DND-41 (cell line): ENCODE results near the gene SNTG2.

ENCODE experiments used
- ATAC-seq: fragments of 200-7000 bp; cut with Tn5 transposase; 3 replicates; pipeline ENCODE4 v1.9.1; 2021; ENCODE audit warnings: low read depth; ENCODE audit not compliant: insufficient read depth
- DNase-seq: peaks from one replicate; pipeline ENCODE4 v3.0.0-alpha.2; 2020
- H2AFZ ChIP-seq: 2 replicates; pipeline ENCODE4 v1.6.0; 2012; ENCODE audit warnings: low read depth, low read length
- H3K27ac ChIP-seq: 2 replicates; pipeline ENCODE4 v1.5.1; 2012; ENCODE audit warnings: low read length, inconsistent platforms
- H3K27me3 ChIP-seq: fragments of 200-600 bp; sonication (generic); 2 replicates; pipeline ENCODE4 v1.6.0; 2012; ENCODE audit warnings: low read length, mild to moderate bottlenecking, inconsistent platforms; ENCODE audit not compliant: insufficient read depth, poor library complexity
- H3K36me3 ChIP-seq: 2 replicates; pipeline ENCODE4 v1.5.1; 2012; ENCODE audit warnings: low read length, inconsistent platforms; ENCODE audit not compliant: insufficient read depth
- H3K4me1 ChIP-seq: 2 replicates; pipeline ENCODE4 v1.5.1; 2012; ENCODE audit warnings: mild to moderate bottlenecking, low read length; ENCODE audit not compliant: insufficient read depth
- H3K4me2 ChIP-seq: 2 replicates; pipeline ENCODE4 v1.6.0; 2012; ENCODE audit warnings: mild to moderate bottlenecking, moderate library complexity, low read length, inconsistent platforms; ENCODE audit not compliant: insufficient read depth
- H3K4me3 ChIP-seq, 2 experiments: fragments of 200-600 bp in 1 of 2; shearing (Covaris generic) in 1 of 2; 2 replicates each; pipeline ENCODE4 v1.5.1; 2012 to 2016; ENCODE audit warnings: inconsistent platforms in 2 of 2, low read length in 2 of 2, mild to moderate bottlenecking in 2 of 2, low read depth in 1 of 2, moderate library complexity in 1 of 2
- H3K79me2 ChIP-seq: 2 replicates; pipeline ENCODE4 v1.6.0; 2012; ENCODE audit warnings: low read length, inconsistent platforms; ENCODE audit not compliant: insufficient read depth
- H3K9ac ChIP-seq: 2 replicates; pipeline ENCODE4 v1.6.0; 2012; ENCODE audit warnings: low read depth, mild to moderate bottlenecking, inconsistent platforms, low read length, moderate library complexity
- H3K9me3 ChIP-seq: 2 replicates; pipeline ENCODE4 v1.5.1; 2012; ENCODE audit warnings: low read length, moderate library complexity, mild to moderate bottlenecking, inconsistent platforms; ENCODE audit not compliant: insufficient read depth, severe bottlenecking
- H4K20me1 ChIP-seq: 2 replicates; pipeline ENCODE4 v1.6.0; 2012; ENCODE audit warnings: low read length; ENCODE audit not compliant: insufficient read depth
- CTCF ChIP-seq: IDR thresholded peaks from 2 replicates; pipeline ENCODE4 v1.5.1; 2012; ENCODE audit warnings: borderline replicate concordance, low read length, moderate library complexity, mild to moderate bottlenecking; ENCODE audit not compliant: poor library complexity, severe bottlenecking; ENCODE audit errors: extremely low read depth
- EZH2 ChIP-seq: IDR thresholded peaks from 3 replicates; pipeline ENCODE4 v1.6.1; 2012; ENCODE audit warnings: borderline replicate concordance, low read depth, mild to moderate bottlenecking, moderate library complexity, low read length, inconsistent platforms; ENCODE audit not compliant: severe bottlenecking

SNTG2 gene

GRCh38 chr2:1231466-1232063 is 280.9 kb downstream of the SNTG2 start:
- no peak; the same call in 2 of the 3 replicates for ATAC-seq
- no peak overlapping the region for H3K4me3 ChIP-seq
- no peaks in the 10 kb centered on the region for H3K27me3 ChIP-seq
- H3K79me2 ChIP-seq: no peaks in the 10 kb centered on the region
- no peak for DNase-seq
- H3K27ac ChIP-seq: no peak overlapping the region
- H3K9ac ChIP-seq: no peak overlapping the region
- TF ChIP-seq EZH2 (no peak), CTCF (no peak)
- H3K9me3 ChIP-seq: no peaks in the 10 kb centered on the region
- H3K36me3 ChIP-seq: no peaks in the 10 kb centered on the region; the same call in 1 of the 2 replicates
- no peak overlapping the region for H3K4me2 ChIP-seq
- no peaks in the 10 kb centered on the region for H3K4me1 ChIP-seq
- H4K20me1 ChIP-seq: no peaks in the 10 kb centered on the region
- H2AFZ ChIP-seq: no peak overlapping the region

- TF ChIP-seq CTCF (no peak), EZH2 (no peak)
- no peak overlapping the region for H2AFZ ChIP-seq
- H4K20me1 ChIP-seq: no peaks in the 10 kb centered on the region
- H3K9me3 ChIP-seq: no peaks in the 10 kb centered on the region
- no peak overlapping the region for H3K4me2 ChIP-seq
- no peak for ATAC-seq
- H3K27ac ChIP-seq: no peak overlapping the region
- no peak overlapping the region for H3K9ac ChIP-seq
- H3K36me3 ChIP-seq: no peaks in the 10 kb centered on the region; the same call in 1 of the 2 replicates
- H3K27me3 ChIP-seq: no peaks in the 10 kb centered on the region
- DNase-seq: no peak
- H3K4me1 ChIP-seq: no peaks in the 10 kb centered on the region
- H3K79me2 ChIP-seq: no peaks in the 10 kb centered on the region
- no peak overlapping the region for H3K4me3 ChIP-seq
Observed at GRCh38 chr2:1233281-1233680, 282.6 kb downstream of the SNTG2 start.

GRCh38 chr2:1234731-1235308 is 284.2 kb downstream of the SNTG2 start:
- DNase-seq (no peak), ATAC-seq (no peak)
- Histone ChIP-seq H3K27me3 (no peaks in the 10 kb centered on the region), H3K4me1 (no peaks in the 10 kb centered on the region), H4K20me1 (no peaks in the 10 kb centered on the region), H3K36me3 (no peaks in the 10 kb centered on the region; the same call in none of the 2 replicates), H2AFZ (no peak overlapping the region), H3K4me3 (no peak overlapping the region), H3K9me3 (no peaks in the 10 kb centered on the region), H3K27ac (no peak overlapping the region), H3K79me2 (no peaks in the 10 kb centered on the region), H3K9ac (no peak overlapping the region), H3K4me2 (no peak overlapping the region)
- TF ChIP-seq CTCF (no peak), EZH2 (no peak)
